SK-N-SH (cell line): ENCODE measurements around the gene UPK1A. TPM values are rescaled to one million over a fixed set of nuclear protein-coding genes. Genes with fewer than 3 reads are reported as not detected.

ENCODE experiments used
- CTCF ChIA-PET: fragments of 300-600, 350-600 bp; formaldehyde crosslinking; extraction: SDS; loops from one replicate; lab custom pipeline; 2021; lab: Yijun Ruan, JAX
- POLR2A ChIA-PET: fragments of 350-600 bp; sonication (Branson Sonifier 250); formaldehyde crosslinking; extraction: SDS; loops from one replicate; lab custom pipeline; 2020; ENCODE audit warnings: antibody characterized with exemption, inconsistent platforms; lab: Yijun Ruan, JAX
- DNase-seq: peaks from one replicate; pipeline ENCODE4 v3.0.0; 2012
- H2AFZ ChIP-seq: fragments of 200-600 bp; sonication (generic); 2 replicates; pipeline ENCODE4 v1.8.1; 2016; ENCODE audit warnings: antibody characterized with exemption, mild to moderate bottlenecking, low read depth
- H3F3A ChIP-seq: fragments of 200-600 bp; sonication (generic); replicated peaks from 2 replicates; pipeline ENCODE3; 2016; ENCODE audit warnings: antibody characterized with exemption, mild to moderate bottlenecking; ENCODE audit not compliant: insufficient read depth
- H3K27ac ChIP-seq, 2 experiments: fragments of 200-500 bp in 1 of 2; fragments of 200-600 bp in 1 of 2; sonication (Bioruptor generic) in 1 of 2; sonication (generic), shearing (Covaris generic) in 1 of 2; 2 replicates each; pipeline versions ENCODE4 v1.5.1 to v1.6.1; 2014 to 2016; ENCODE audit warnings: low read depth in 2 of 2, inconsistent platforms in 1 of 2, low read length in 1 of 2, mild to moderate bottlenecking in 1 of 2, mixed read lengths in 1 of 2
- H3K27me3 ChIP-seq: fragments of 200-600 bp; sonication (generic), shearing (Covaris generic); 2 replicates; pipeline ENCODE4 v1.6.1; 2016; ENCODE audit warnings: mixed run types; ENCODE audit not compliant: insufficient read depth
- H3K36me3 ChIP-seq, 2 experiments: fragments of 200-500 bp in 1 of 2; fragments of 200-600 bp in 1 of 2; sonication (Bioruptor generic) in 1 of 2; sonication (generic) in 1 of 2; replicated peaks in 1 of 2; 2 replicates each; pipeline versions ENCODE3 to v1.5.1; 2014 to 2016; ENCODE audit warnings: low read length in 1 of 2, mild to moderate bottlenecking in 1 of 2; ENCODE audit not compliant: insufficient read depth in 2 of 2, control insufficient read depth in 1 of 2
- H3K4me1 ChIP-seq, 2 experiments: fragments of 200-500 bp in 1 of 2; fragments of 200-600 bp in 1 of 2; sonication (Bioruptor generic) in 1 of 2; sonication (generic), shearing (Covaris generic) in 1 of 2; 2 replicates each; pipeline versions ENCODE4 v1.5.1 to v1.6.1; 2014 to 2016; ENCODE audit warnings: low read depth in 1 of 2, low read length in 1 of 2, mixed run types in 1 of 2; ENCODE audit not compliant: insufficient read depth in 2 of 2, control insufficient read depth in 1 of 2
- H3K4me2 ChIP-seq: fragments of 200-600 bp; sonication (generic), shearing (Covaris generic); 2 replicates; pipeline ENCODE4 v1.6.1; 2017; ENCODE audit warnings: mixed run types
- H3K4me3 ChIP-seq, 2 experiments: fragments of 200-500 bp in 1 of 2; fragments of 200-600 bp in 1 of 2; sonication (Bioruptor generic) in 1 of 2; sonication (generic), shearing (Covaris generic) in 1 of 2; 2 replicates each; pipeline versions ENCODE4 v1.5.1 to v1.8.1; 2014 to 2016; ENCODE audit warnings: low read depth in 2 of 2, inconsistent platforms in 1 of 2, low read length in 1 of 2, mild to moderate bottlenecking in 1 of 2, mixed read lengths in 1 of 2, moderate library complexity in 1 of 2
- H3K79me2 ChIP-seq: fragments of 200-600 bp; sonication (generic); 2 replicates; pipeline ENCODE4 v1.8.1; 2017; ENCODE audit warnings: mild to moderate bottlenecking; ENCODE audit not compliant: insufficient read depth
- H3K9ac ChIP-seq: fragments of 200-600 bp; sonication (generic); 2 replicates; pipeline ENCODE4 v1.6.1; 2017; ENCODE audit warnings: mixed run types
- H3K9me2 ChIP-seq: fragments of 200-600 bp; sonication (generic); 2 replicates; pipeline ENCODE4 v1.6.1; 2017; ENCODE audit warnings: mixed run types
- H3K9me3 ChIP-seq: fragments of 200-600 bp; sonication (generic); 2 replicates; pipeline ENCODE4 v1.6.1; 2017; ENCODE audit warnings: mixed run types, mild to moderate bottlenecking, moderate library complexity
- H4K20me1 ChIP-seq: fragments of 200-600 bp; sonication (generic); 2 replicates; pipeline ENCODE4 v1.6.1; 2017; ENCODE audit warnings: mild to moderate bottlenecking, mixed run types; ENCODE audit not compliant: insufficient read depth
- CHD2 ChIP-seq: fragments of 150-350 bp; IDR thresholded peaks from 2 replicates; pipeline ENCODE4 v1.6.1; 2018; ENCODE audit warnings: low read length; ENCODE audit not compliant: partially characterized antibody
- ELF1 ChIP-seq: IDR thresholded peaks from 2 replicates; pipeline ENCODE4 v1.4.0; 2012
- EZH2phosphoT487 ChIP-seq: fragments of 200-600 bp; sonication (generic); IDR thresholded peaks from 2 replicates; pipeline ENCODE4 v1.6.1; 2017; ENCODE audit warnings: low read depth, mixed run types, mild to moderate bottlenecking, antibody characterized with exemption, moderate library complexity, borderline replicate concordance
- JUND ChIP-seq: IDR thresholded peaks from 2 replicates; pipeline ENCODE4 v1.4.0; 2012
- MXI1 ChIP-seq: IDR thresholded peaks from 2 replicates; pipeline ENCODE4 v1.6.1; 2012; ENCODE audit warnings: mild to moderate bottlenecking, low read depth, low read length, improper control_type of control experiment
- POLR2AphosphoS5 ChIP-seq: IDR thresholded peaks from 2 replicates; pipeline ENCODE4 v1.6.1; 2012; ENCODE audit warnings: low read depth, low read length
- REST ChIP-seq: IDR thresholded peaks from 2 replicates; pipeline ENCODE4 v1.6.1; 2012; ENCODE audit warnings: mild to moderate bottlenecking, low read depth, low read length, moderate library complexity
- RFX5 ChIP-seq: IDR thresholded peaks from 2 replicates; pipeline ENCODE4 v1.6.1; 2012; ENCODE audit warnings: mild to moderate bottlenecking, improper control_type of control experiment, low read length
- SMC3 ChIP-seq: IDR thresholded peaks from 2 replicates; pipeline ENCODE4 v1.6.1; 2012; ENCODE audit warnings: low read depth, low read length, improper control_type of control experiment
- TAF1 ChIP-seq: IDR thresholded peaks from 2 replicates; pipeline ENCODE4 v1.6.1; 2012; ENCODE audit warnings: low read depth, mild to moderate bottlenecking, low read length, moderate library complexity, borderline replicate concordance
- TCF12 ChIP-seq: IDR thresholded peaks from 2 replicates; pipeline ENCODE4 v1.4.0; 2012
- ZBTB33 ChIP-seq: IDR thresholded peaks from 2 replicates; pipeline ENCODE4 v1.4.0; 2012; ENCODE audit warnings: low read depth, borderline replicate concordance
- WGBS: methylation state at CpG from one replicate; pipeline ENCODE4 v1.1.6; 2017; ENCODE audit warnings: low lambda C conversion rate; 5-methylcytosine and 5-hydroxymethylcytosine counted together
- polyA plus RNA-seq, 3 experiments: library from polyadenylated mRNA; depleted of rRNA; stranded (reverse); fragments of >200 nt; gene quantifications; 2 replicates each; pipeline ENCODE4 v1.2.3, GENCODE V29; 2012
- TF ChIP-seq, protein P1 (sequence below): fragments of 150-350 bp; IDR thresholded peaks from 2 replicates; pipeline ENCODE4 v1.6.1; 2016; ENCODE audit warnings: mild to moderate bottlenecking, low read depth, low read length
- TF ChIP-seq, protein P2 (sequence below): IDR thresholded peaks from 2 replicates; pipeline ENCODE4 v1.4.0; 2012; ENCODE audit warnings: low read depth, borderline replicate concordance

Gene UPK1A
- polyA plus RNA-seq, 1 of the 3 experiments (the other 2 are of a cell fraction): 0.16 TPM

DNA sequence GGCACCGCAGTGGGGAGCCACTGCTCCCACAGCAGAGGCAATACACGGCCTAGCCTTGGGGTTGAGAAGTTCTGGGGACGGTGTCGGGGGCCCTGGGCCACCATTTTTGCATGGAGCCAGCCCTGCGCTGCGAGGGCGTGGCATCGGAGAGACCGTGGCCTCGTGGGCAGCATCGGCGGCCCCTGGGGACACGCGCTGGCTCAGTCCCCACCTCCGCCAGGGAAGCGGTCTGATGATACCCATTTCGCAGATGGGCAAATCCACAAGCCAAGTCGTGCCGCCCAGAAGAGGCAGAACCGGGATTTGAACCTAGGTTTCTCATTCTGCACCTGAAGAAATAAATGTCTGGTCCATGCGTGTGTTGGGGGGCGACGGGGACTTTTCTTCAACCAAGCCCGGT lies 1.2 kb upstream of the UPK1A start:
- H3K9ac ChIP-seq: no peak overlapping the region
- no peaks in the 10 kb centered on the region for H3K4me1 ChIP-seq
- H3F3A ChIP-seq: no peaks in the 10 kb centered on the region
- no peak for DNase-seq
- no peaks in the 10 kb centered on the region for H3K9me3 ChIP-seq
- H3K4me3 ChIP-seq: no peak overlapping the region
- H3K4me2 ChIP-seq: no peak overlapping the region
- no peaks in the 10 kb centered on the region for H4K20me1 ChIP-seq
- ChIA-PET POLR2A (interaction anchor here (1.1 kb wide), 1 partner anchor 17 kb away, joined by 3 read pairs; the partner anchor contains the start of gene COX6B1), CTCF (no interaction called here)
- TF ChIP-seq, protein P1, sequence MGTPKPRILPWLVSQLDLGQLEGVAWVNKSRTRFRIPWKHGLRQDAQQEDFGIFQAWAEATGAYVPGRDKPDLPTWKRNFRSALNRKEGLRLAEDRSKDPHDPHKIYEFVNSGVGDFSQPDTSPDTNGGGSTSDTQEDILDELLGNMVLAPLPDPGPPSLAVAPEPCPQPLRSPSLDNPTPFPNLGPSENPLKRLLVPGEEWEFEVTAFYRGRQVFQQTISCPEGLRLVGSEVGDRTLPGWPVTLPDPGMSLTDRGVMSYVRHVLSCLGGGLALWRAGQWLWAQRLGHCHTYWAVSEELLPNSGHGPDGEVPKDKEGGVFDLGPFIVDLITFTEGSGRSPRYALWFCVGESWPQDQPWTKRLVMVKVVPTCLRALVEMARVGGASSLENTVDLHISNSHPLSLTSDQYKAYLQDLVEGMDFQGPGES: no peak
- TF ChIP-seq CHD2: no peak
- no peak for TF ChIP-seq TCF12
- TF ChIP-seq, protein P2, sequence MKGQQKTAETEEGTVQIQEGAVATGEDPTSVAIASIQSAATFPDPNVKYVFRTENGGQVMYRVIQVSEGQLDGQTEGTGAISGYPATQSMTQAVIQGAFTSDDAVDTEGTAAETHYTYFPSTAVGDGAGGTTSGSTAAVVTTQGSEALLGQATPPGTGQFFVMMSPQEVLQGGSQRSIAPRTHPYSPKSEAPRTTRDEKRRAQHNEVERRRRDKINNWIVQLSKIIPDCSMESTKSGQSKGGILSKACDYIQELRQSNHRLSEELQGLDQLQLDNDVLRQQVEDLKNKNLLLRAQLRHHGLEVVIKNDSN: no peak
- no peak for TF ChIP-seq MXI1
- TF ChIP-seq REST: no peak
- TF ChIP-seq ZBTB33: no peak
- TF ChIP-seq SMC3: no peak
- no peaks in the 10 kb centered on the region for H3K36me3 ChIP-seq
- no peaks in the 10 kb centered on the region for H3K9me2 ChIP-seq
- no peaks in the 10 kb centered on the region for H3K79me2 ChIP-seq
- H3K27me3 ChIP-seq: peaks cover 16% of the 10 kb centered on the region; the same call in 1 of the 2 replicates
- H3K27ac ChIP-seq: no peak overlapping the region
- WGBS: 91% methylated on average over 24 of the region's 24 CpGs
- H2AFZ ChIP-seq: no peak overlapping the region

DNA sequence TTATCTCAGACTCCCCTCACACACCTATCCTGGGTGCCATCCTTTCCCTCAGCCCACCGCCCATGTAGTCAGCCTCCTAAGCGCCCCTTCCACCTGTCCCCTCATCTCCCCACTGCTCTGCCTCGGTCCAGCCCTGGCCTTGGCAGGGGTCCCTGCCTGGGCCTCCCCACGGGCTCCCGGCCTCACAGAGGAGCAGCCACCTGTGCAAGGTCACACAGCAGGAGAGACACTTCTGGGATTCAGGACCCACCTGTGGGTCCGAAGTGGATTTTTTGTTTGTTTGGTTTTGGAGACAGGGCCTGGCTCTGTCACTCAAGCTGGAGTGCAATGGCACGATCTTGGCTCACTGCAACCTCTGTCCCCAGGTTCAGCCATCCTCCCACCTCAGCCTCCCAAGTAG lies 713 bp upstream of the UPK1A start:
- no peak overlapping the region for H3K4me3 ChIP-seq
- no peak for DNase-seq
- H3K9ac ChIP-seq: no peak overlapping the region
- no peak overlapping the region for H2AFZ ChIP-seq
- H3K27me3 ChIP-seq: peaks cover 16% of the 10 kb centered on the region; the same call in 1 of the 2 replicates
- H3K4me2 ChIP-seq: no peak overlapping the region
- H3K36me3 ChIP-seq: no peaks in the 10 kb centered on the region
- TF ChIP-seq EZH2phosphoT487: no peak
- no peak for TF ChIP-seq POLR2AphosphoS5
- no peak for TF ChIP-seq RFX5
- no peak for TF ChIP-seq TAF1
- TF ChIP-seq ELF1: no peak
- no peak for TF ChIP-seq JUND
- 64% methylated on average over 6 of the region's 7 CpGs for WGBS
- no peaks in the 10 kb centered on the region for H3K9me3 ChIP-seq
- no peak overlapping the region for H3K27ac ChIP-seq
- ChIA-PET CTCF (interaction anchor here (1.0 kb wide), 1 partner anchor 10 kb away, joined by 3 read pairs; no protein-coding TSS in a partner anchor), POLR2A (no interaction called here)
- no peaks in the 10 kb centered on the region for H4K20me1 ChIP-seq
- H3F3A ChIP-seq: no peaks in the 10 kb centered on the region
- no peaks in the 10 kb centered on the region for H3K4me1 ChIP-seq
- H3K79me2 ChIP-seq: no peaks in the 10 kb centered on the region
- H3K9me2 ChIP-seq: no peaks in the 10 kb centered on the region
